Natural killer cell treated with Interleukin-12 subunit alpha and Interleukin-12 subunit beta and Interleukin-15 and Interleukin-18, amount 100 ng/mL, for 72 hours (primary cell): Measurements from ENCODE around the gene DDIT3. TPM values are rescaled to one million over a fixed set of nuclear protein-coding genes. Genes with fewer than 3 reads are reported as not detected.

Experiments
- ATAC-seq, 2 donors: fragments of 150-1000 bp; cut with Tn5 transposase in 1 of 2; sonication (Bioruptor Pico), chemical (Tn5 transposase) in 1 of 2; 2 replicates each; pipeline ENCODE4 v1.10.0; 2021
- DNase-seq: peaks from one replicate; pipeline ENCODE4 v3.0.0; 2022; ENCODE audit warnings: low spot score
- H3K27ac Mint-ChIP-seq, 2 donors: 1 replicate in 1 of 2; 2 replicates in 1 of 2; pipeline ENCODE4 v1.8.0; 2022; ENCODE audit warnings: mixed read lengths in 2 of 2, mild to moderate bottlenecking in 1 of 2, moderate library complexity in 1 of 2
- H3K27me3 Mint-ChIP-seq, 2 donors: 1 replicate in 1 of 2; 2 replicates in 1 of 2; pipeline ENCODE4 v1.8.0; 2022; ENCODE audit warnings: mixed read lengths in 2 of 2
- H3K36me3 Mint-ChIP-seq: one replicate; pipeline ENCODE4 v1.8.0; 2022; ENCODE audit warnings: mixed read lengths
- H3K4me1 Mint-ChIP-seq, 2 donors: 1 replicate in 1 of 2; 2 replicates in 1 of 2; pipeline ENCODE4 v1.8.0; 2022; ENCODE audit warnings: low read depth in 2 of 2, mixed read lengths in 2 of 2, mild to moderate bottlenecking in 1 of 2
- H3K4me3 Mint-ChIP-seq: one replicate; pipeline ENCODE4 v1.8.0; 2022; ENCODE audit warnings: mixed read lengths
- H3K9me3 Mint-ChIP-seq: 2 replicates; pipeline ENCODE4 v1.8.0; 2022; ENCODE audit warnings: mixed read lengths
- total RNA-seq, 2 donors: library from RNA; stranded (reverse); gene quantifications; one replicate each; pipeline ENCODE4 v1.2.3, GENCODE V29; 2022

DDIT3 gene
- total RNA-seq, 2 donors from 2014 or later: 22.2 to 39.8 TPM

- Mint-ChIP-seq H3K4me3 (no peak overlapping the region), H3K27me3 (no peaks in the 10 kb centered on the region), H3K27ac (no peak overlapping the region), H3K4me1 (peaks cover 21 to 24% of the 10 kb centered on the region in 2 donors), H3K36me3 (no peaks in the 10 kb centered on the region), H3K9me3 (no peaks in the 10 kb centered on the region)
- DNase-seq: no peak
- ATAC-seq: no peak
These were observed 20.7 kb upstream of the DDIT3 start for GRCh38 chr12:57541001-57541400.

- no peak overlapping the region for H3K4me3 Mint-ChIP-seq
- H3K9me3 Mint-ChIP-seq: no peaks in the 10 kb centered on the region
- no peak for DNase-seq
- no peak overlapping the region for H3K27ac Mint-ChIP-seq
- no peak for ATAC-seq
- H3K27me3 Mint-ChIP-seq: no peaks in the 10 kb centered on the region
- H3K36me3 Mint-ChIP-seq: peaks cover 6% of the 10 kb centered on the region
- H3K4me1 Mint-ChIP-seq: peaks cover 6 to 15% of the 10 kb centered on the region in 2 donors
These were observed 18.9 kb upstream of the DDIT3 start for GRCh38 chr12:57539134-57539768.

GRCh38 chr12:57536597-57536942, 16.3 kb upstream of the DDIT3 start:
- Mint-ChIP-seq H3K4me3 (no peak overlapping the region), H3K9me3 (no peaks in the 10 kb centered on the region), H3K27ac (no peak overlapping the region), H3K4me1 (peaks cover 0 to 7% of the 10 kb centered on the region in 2 donors), H3K36me3 (peaks cover 13% of the 10 kb centered on the region), H3K27me3 (no peaks in the 10 kb centered on the region)
- ATAC-seq (no peak), DNase-seq (no peak)

GRCh38 chr12:57535764-57536596, 15.7 kb upstream of the DDIT3 start:
- peaks cover 0 to 7% of the 10 kb centered on the region in 2 donors for H3K4me1 Mint-ChIP-seq
- DNase-seq (no peak), ATAC-seq (no peak)
- peaks cover 13% of the 10 kb centered on the region for H3K36me3 Mint-ChIP-seq
- no peak overlapping the region for H3K27ac Mint-ChIP-seq
- no peaks in the 10 kb centered on the region for H3K9me3 Mint-ChIP-seq
- H3K4me3 Mint-ChIP-seq: no peak overlapping the region
- no peaks in the 10 kb centered on the region for H3K27me3 Mint-ChIP-seq

- Mint-ChIP-seq H3K27ac (no peak overlapping the region), H3K4me3 (no peak overlapping the region), H3K4me1 (peaks cover 0 to 7% of the 10 kb centered on the region in 2 donors), H3K9me3 (no peaks in the 10 kb centered on the region), H3K27me3 (no peaks in the 10 kb centered on the region), H3K36me3 (peaks cover 14% of the 10 kb centered on the region)
- ATAC-seq (no peak), DNase-seq (no peak)
These were observed 14.8 kb upstream of the DDIT3 start for GRCh38 chr12:57534991-57535543.

GRCh38 chr12:57534250-57534649, 13.9 kb upstream of the DDIT3 start:
- Mint-ChIP-seq H3K4me3 (no peak overlapping the region), H3K36me3 (peaks cover 20% of the 10 kb centered on the region), H3K27me3 (no peaks in the 10 kb centered on the region), H3K27ac (no peak overlapping the region), H3K9me3 (no peaks in the 10 kb centered on the region), H3K4me1 (peaks cover 0 to 10% of the 10 kb centered on the region in 2 donors)
- DNase-seq (no peak), ATAC-seq (no peak)

- no peak for ATAC-seq
- Mint-ChIP-seq H3K9me3 (no peaks in the 10 kb centered on the region), H3K27me3 (no peaks in the 10 kb centered on the region), H3K4me1 (peaks cover 0 to 8% of the 10 kb centered on the region in 2 donors), H3K27ac (no peak overlapping the region), H3K4me3 (no peak overlapping the region), H3K36me3 (peaks cover 20% of the 10 kb centered on the region)
- DNase-seq: no peak
These were observed 12.8 kb upstream of the DDIT3 start for GRCh38 chr12:57533108-57533507.

GRCh38 chr12:57531836-57532235, 11.5 kb upstream of the DDIT3 start:
- no peaks in the 10 kb centered on the region for H3K9me3 Mint-ChIP-seq

GRCh38 chr12:57530396-57531142, 10.3 kb upstream of the DDIT3 start:
- Mint-ChIP-seq H3K4me1 (peaks cover 0 to 8% of the 10 kb centered on the region in 2 donors), H3K27me3 (no peaks in the 10 kb centered on the region), H3K27ac (peak overlapping the region; percentile 35 to 37), H3K4me3 (no peak overlapping the region), H3K9me3 (no peaks in the 10 kb centered on the region), H3K36me3 (peaks cover 20% of the 10 kb centered on the region)
- DNase-seq (no peak), ATAC-seq (no peak)

More at GRCh38 chr12:57531836-57532235, 11.5 kb upstream of the DDIT3 start:
- H3K27me3 Mint-ChIP-seq: no peaks in the 10 kb centered on the region
- no peak overlapping the region for H3K27ac Mint-ChIP-seq
- no peak for ATAC-seq
- H3K36me3 Mint-ChIP-seq: peaks cover 20% of the 10 kb centered on the region
- H3K4me1 Mint-ChIP-seq: peaks cover 0 to 7% of the 10 kb centered on the region in 2 donors
- H3K4me3 Mint-ChIP-seq: no peak overlapping the region
- DNase-seq: no peak

GRCh38 chr12:57529831-57530230, 9.5 kb upstream of the DDIT3 start:
- peaks cover 0 to 6% of the 10 kb centered on the region in 2 donors for H3K4me1 Mint-ChIP-seq
- H3K27me3 Mint-ChIP-seq: no peaks in the 10 kb centered on the region
- H3K4me3 Mint-ChIP-seq: no peak overlapping the region
- peak overlapping the region; percentile 35 to 37 for H3K27ac Mint-ChIP-seq
- no peak for DNase-seq
- H3K36me3 Mint-ChIP-seq: peaks cover 14% of the 10 kb centered on the region
- ATAC-seq: no peak
- H3K9me3 Mint-ChIP-seq: no peaks in the 10 kb centered on the region

- ATAC-seq: no peak
- peaks cover 19% of the 10 kb centered on the region for H3K36me3 Mint-ChIP-seq
- H3K4me3 Mint-ChIP-seq: no peak overlapping the region
- H3K4me1 Mint-ChIP-seq: peaks cover 7 to 13% of the 10 kb centered on the region in 2 donors
- peak overlapping the region in 1 of 2 donors; percentile 35 for H3K27ac Mint-ChIP-seq
- no peak for DNase-seq
- no peaks in the 10 kb centered on the region for H3K9me3 Mint-ChIP-seq
- no peaks in the 10 kb centered on the region for H3K27me3 Mint-ChIP-seq
These were observed 8.7 kb upstream of the DDIT3 start for GRCh38 chr12:57528831-57529555.

- ATAC-seq: no peak
- Mint-ChIP-seq H3K9me3 (no peaks in the 10 kb centered on the region), H3K27me3 (no peaks in the 10 kb centered on the region), H3K27ac (no peak overlapping the region), H3K36me3 (peaks cover 19% of the 10 kb centered on the region), H3K4me3 (no peak overlapping the region), H3K4me1 (peaks cover 14 to 21% of the 10 kb centered on the region in 2 donors)
- DNase-seq: no peak
These were observed 7.9 kb upstream of the DDIT3 start for GRCh38 chr12:57528176-57528575.

GRCh38 chr12:57527184-57527583, 6.9 kb upstream of the DDIT3 start:
- DNase-seq (no peak), ATAC-seq (no peak)
- Mint-ChIP-seq H3K27me3 (no peaks in the 10 kb centered on the region), H3K9me3 (no peaks in the 10 kb centered on the region), H3K4me3 (no peak overlapping the region), H3K27ac (peak overlapping the region in 1 of 2 donors; percentile 47), H3K36me3 (peaks cover 12% of the 10 kb centered on the region), H3K4me1 (peaks cover 18 to 24% of the 10 kb centered on the region in 2 donors)
